ENCODE data around the gene TUBGCP2.

TUBGCP2 gene

GRCh38 chr10:133306097-133306476 is 2.6 kb downstream of the TUBGCP2 start:
- no peak for DNase-seq (ENCODE audit: low read depth)

DNA sequence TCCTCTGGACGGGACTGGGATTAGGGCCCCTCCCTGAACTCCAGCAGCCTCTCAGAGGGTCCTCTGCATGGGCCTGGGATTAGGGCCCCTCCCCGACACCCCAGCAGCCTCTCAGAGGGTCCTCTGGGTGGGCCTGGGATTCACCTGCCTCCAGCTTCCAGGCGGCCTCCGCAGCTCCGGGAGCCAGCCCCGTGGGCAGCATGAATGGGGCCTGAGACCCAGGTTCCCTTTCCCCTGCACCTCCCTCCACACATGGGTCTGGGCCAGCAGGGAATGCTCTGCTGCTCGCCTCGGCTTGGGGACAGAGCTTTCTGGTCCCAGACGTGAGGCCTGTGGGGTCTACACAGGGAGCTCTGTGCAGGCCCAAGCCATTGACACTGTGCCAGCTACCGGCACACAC is 5.5 kb downstream of the TUBGCP2 start:
- no peak for DNase-seq (ENCODE audit: low read depth)

DNA sequence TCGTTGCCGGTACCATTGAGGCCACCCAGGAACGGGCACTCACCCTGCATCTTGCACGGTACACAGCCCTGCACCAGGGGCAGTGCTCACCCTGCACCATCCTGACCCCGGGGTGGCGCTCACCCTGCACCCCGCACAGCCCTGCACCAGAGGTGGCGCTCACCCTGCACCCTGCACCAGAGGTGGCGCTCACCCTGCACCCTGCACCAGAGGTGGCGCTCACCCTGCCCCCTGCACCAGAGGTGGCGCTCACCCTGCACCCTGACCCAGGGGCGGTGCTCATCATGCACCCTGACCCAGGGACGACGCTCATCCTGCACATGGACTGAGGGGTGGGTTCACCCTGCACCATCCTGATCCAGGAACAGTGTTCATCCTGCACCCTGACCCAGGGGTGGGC is 6.4 kb downstream of the TUBGCP2 start:
- DNase-seq (ENCODE audit: low read depth), result no peak

- no peak for DNase-seq (ENCODE audit: low read depth)
Measured at GRCh38 chr10:133299738-133300137, 8.9 kb downstream of the TUBGCP2 start.

- DNase-seq (ENCODE audit: low read depth), result no peak
Measured at GRCh38 chr10:133299224-133299623, 9.4 kb downstream of the TUBGCP2 start.

GRCh38 chr10:133298466-133298865 is 10.2 kb downstream of the TUBGCP2 start:
- DNase-seq (ENCODE audit: low read depth), result no peak

DNA sequence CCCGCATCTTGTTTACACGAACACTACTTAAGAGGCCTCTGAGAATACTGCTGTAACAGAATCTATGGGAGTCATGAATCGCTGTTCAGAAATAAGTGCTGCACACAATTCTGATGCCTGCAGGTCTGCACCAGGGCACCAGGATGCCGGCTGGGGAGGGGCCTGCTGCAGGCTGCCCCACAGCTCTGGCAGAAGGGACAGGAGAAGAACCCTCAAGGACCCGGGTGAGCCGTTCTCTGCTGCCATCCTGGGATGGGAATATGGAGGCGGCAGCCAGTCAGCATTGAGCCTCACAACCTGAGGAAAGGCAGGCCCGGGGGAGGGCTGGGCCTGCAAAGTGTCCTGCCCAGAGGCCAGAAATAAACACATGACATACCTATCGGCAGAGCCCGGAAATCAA is 11.2 kb downstream of the TUBGCP2 start:
- no peak for DNase-seq (ENCODE audit: low read depth)

DNA sequence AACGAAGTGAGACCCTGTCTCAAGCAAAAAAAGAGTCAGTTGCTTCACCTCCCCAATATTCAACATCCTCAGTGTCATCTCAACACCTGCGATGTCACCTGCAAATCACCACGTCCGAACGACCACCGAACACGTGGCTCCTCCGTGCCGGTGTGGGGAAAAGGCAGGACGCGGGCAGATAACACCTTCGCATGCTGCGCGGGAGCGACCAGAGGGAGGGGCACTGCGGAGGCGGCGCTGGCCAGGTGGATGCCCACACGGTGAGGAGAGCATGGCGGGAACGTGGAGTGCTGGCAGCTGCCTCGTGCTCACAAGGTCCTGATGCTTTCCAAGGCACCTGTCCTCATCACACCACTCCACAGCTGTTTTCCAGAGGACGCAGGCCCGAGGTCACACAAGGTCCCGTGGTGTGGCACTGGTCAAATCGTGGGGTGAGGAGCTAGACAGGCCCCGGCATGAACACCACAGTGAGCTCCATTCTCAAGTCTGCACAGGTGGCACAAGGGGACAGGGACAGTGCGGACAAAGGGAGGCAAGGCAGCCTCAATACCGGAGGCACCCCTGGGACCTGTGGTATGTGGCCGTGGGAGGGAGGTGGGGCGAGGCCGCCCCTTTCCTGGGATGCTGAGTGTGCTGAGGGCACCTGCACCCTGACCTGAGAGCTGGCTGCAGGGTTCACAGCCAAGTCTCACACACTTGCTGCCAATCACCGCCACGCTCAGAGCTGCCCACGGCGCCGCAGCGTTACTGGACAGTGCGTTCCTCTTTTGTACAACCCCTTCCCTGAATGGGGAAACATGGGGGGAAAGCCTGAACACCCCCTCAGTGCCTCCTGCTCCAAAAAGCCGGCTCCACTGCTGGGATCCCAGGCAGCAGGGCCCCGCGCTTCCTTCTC is 13.0 kb downstream of the TUBGCP2 start:
- DNase-seq (ENCODE audit: low read depth), result no peak

GRCh38 chr10:133294189-133294588 is 14.5 kb downstream of the TUBGCP2 start:
- DNase-seq (ENCODE audit: low read depth), result no peak

DNA sequence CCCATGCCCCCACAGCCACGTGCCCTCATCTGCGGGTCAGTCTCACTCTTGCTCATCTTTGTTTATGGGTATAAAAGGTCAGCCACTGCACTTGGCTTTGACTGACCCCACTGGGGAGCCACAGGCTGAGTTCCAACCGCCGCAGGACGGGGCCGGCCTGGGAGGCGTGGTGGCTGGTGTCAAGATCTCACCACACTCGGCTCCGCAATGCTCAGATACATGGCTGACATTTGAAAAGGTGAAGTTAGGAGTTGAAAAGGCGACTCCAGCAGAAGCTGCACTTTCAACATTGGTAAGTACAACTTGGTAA is 14.9 kb downstream of the TUBGCP2 start:
- DNase-seq (ENCODE audit: low read depth), result no peak

DNA sequence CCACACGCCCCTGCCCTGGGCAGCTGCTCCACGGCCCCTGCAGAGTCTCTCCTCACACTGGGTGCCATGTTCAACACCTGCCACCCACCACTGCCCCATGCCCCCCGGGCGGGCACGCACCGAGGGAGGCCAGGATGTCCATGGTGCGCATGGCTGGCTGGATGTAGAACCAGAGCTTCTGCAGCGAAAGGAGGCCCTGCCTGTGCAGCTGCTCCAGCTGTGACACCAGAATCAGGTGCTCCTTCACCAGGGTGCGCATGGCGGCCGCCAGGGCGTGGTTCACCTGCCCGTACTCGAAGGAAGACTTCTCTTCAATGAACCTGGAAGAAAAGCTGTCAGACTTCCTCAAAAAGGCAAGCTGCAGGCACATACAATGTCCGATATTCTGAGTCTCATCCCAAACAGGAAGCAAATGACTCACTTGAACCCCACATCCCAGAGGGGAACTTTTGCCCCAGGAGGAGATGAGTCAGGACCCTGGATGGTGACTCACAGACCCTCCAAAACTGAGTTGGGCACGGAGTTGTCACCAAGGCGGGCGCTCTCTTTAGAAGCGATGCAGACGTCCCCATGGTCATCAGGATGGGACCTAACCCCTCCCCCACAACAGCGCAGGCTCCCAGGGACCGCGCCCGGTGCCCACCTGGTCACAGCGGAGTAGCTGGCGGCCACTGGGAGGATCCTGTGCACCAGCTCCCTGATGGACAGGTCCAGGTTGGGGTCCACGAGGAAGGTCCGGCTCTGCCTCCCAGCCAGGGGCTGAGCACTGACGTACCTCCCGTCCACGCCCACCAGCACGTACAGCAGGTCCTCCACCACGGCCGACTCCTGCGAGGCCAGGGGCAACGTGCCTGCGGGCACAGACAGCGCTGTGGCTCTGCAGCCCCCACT is 15.5 kb downstream of the TUBGCP2 start:
- no peak for DNase-seq (ENCODE audit: low read depth)

DNA sequence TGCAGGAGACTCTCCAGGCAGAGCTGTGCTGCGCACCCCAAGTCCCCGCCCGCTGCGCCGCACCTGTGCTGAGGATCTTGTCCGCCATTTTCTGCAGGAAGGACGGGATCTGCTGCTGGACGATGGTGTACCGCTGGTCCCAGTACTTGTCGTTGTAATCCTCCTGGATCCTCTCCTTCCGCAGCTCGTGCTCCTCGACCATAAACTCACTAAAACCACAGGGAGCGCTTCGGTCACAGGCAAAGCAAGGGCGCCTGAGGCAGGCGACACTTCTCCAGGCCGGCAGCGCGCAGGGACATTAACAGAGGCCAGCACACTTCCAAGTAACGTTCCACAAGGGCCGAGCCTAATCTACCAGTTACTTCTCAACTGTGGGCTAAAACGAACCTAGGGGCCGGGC is 18.9 kb downstream of the TUBGCP2 start:
- no peak for DNase-seq (ENCODE audit: low read depth)

DNA sequence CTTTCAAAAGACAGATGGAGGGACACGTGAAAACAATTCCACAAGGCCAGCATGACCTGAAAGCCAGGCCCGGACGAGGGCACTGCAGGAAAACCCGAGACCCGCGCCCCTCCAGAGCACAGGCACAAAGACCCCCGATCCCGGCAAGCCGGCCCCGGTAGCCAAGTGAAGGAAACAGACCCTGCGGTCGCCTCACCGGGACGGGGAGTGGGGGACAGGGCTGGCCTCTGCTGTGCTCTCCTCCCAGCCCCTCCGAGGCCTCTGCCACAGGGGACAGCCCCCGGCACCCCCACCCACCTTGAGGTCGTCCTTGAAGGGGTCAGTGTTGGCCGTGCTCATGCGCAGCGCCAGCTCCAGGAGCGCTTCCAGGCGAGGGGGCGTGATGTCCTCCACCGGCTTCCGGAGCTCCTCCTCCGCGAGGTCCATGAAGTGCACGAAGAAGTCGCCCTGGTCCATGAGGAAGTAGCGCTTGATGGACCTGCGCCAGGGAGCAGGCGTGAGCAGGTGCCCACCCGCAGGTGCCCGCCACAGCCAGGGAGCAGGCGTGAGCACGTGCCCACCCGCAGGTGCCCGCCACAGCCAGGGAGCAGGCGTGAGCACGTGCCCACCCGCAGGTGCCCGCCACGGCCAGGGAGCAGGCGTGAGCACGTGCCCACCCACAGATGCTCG is 20.7 kb downstream of the TUBGCP2 start:
- no peak for DNase-seq (ENCODE audit: low read depth)

GRCh38 chr10:133286366-133286765 is 22.3 kb downstream of the TUBGCP2 start:
- DNase-seq (ENCODE audit: low read depth), result no peak

DNA sequence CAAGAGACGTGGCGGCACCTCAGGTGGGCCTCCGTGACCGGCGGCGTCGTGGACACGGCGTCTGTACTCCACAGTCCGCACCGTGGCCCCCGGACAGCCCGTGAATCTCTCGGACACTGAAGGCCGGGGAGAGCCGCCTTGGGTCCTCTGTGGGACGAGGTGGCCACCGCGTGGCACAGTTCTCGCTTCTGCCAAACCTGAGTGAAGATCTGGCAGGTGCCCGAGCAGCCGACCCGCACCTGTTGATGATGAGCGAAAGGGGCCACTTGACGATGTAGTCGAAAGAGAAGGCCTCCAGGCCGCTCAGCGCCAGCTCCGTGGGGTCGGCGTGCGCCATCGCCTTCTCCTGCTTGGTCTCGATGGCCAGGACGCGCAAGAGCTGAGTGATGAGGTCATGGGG is 23.5 kb downstream of the TUBGCP2 start:
- DNase-seq (ENCODE audit: low read depth), result no peak

GRCh38 chr10:133283931-133284330 is 24.7 kb downstream of the TUBGCP2 start:
- DNase-seq (ENCODE audit: low read depth), result no peak

GRCh38 chr10:133282846-133283390 is 25.8 kb downstream of the TUBGCP2 start:
- no peak for DNase-seq (ENCODE audit: low read depth)

GRCh38 chr10:133281628-133282372 is 26.9 kb downstream of the TUBGCP2 start:
- no peak for DNase-seq (ENCODE audit: low read depth)

GRCh38 chr10:133281084-133281483 is 27.6 kb downstream of the TUBGCP2 start:
- DNase-seq (ENCODE audit: low read depth), result no peak

DNA sequence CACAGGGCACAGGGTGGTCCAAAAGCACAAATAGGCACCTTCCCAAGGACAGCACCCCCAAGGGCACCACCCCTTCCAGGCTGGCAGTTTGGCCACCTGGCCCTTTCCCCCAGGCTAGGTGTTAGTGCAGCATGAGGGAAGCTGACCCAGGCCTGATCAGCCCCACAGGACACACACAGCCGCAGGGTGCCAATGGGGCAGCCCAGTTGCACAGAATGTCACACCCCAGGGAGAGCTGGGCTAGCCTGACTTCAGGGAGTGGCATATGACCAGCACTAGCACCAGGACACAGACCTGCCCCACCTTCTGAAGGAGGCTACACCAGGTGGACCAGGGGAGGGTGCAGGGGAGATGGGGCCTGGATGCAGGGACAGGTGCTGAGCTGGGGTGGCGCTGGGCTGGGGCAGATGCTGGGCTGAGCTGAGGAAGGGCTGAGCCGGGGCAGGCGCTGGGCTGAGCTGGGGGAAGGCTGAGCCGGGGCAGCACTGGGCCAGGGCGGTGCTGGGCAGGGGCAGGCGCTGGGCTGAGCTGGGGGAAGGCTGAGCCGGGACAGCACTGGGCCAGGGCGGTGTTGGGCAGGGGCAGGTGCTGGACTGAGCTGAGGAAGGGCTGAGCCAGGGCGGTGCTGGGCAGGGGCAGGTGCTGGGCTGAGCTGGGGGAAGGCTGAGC is 28.1 kb downstream of the TUBGCP2 start:
- DNase-seq (ENCODE audit: low read depth), result no peak

All from GM04503 (cell line).